ENCODE results near the gene BEAN1. TPM values are rescaled to one million over a fixed set of nuclear protein-coding genes. Genes with fewer than 3 reads are reported as not detected.

BEAN1 gene
- total and polyA plus RNA-seq, 12 donors, result 0.26 to 9.6 (median 2.0) TPM

- WGBS, 2 donors, result 85 to 88% methylated on average over 17 of the region's 17 CpGs
- Histone ChIP-seq H3K4me3 (no peak overlapping the region), H3K27ac (peak overlapping the region in 6 of 10 donors; percentile 41 to 100 (median 98)), H3K9me3 (no peaks in the 10 kb centered on the region), H3K36me3 (peaks cover 0 to 44% (median 4%) of the 10 kb centered on the region in 9 donors), H3K4me1 (peaks cover 15 to 99% (median 74%) of the 10 kb centered on the region in 9 donors), H3K27me3 (no peaks in the 10 kb centered on the region)
- TF ChIP-seq, protein P1, sequence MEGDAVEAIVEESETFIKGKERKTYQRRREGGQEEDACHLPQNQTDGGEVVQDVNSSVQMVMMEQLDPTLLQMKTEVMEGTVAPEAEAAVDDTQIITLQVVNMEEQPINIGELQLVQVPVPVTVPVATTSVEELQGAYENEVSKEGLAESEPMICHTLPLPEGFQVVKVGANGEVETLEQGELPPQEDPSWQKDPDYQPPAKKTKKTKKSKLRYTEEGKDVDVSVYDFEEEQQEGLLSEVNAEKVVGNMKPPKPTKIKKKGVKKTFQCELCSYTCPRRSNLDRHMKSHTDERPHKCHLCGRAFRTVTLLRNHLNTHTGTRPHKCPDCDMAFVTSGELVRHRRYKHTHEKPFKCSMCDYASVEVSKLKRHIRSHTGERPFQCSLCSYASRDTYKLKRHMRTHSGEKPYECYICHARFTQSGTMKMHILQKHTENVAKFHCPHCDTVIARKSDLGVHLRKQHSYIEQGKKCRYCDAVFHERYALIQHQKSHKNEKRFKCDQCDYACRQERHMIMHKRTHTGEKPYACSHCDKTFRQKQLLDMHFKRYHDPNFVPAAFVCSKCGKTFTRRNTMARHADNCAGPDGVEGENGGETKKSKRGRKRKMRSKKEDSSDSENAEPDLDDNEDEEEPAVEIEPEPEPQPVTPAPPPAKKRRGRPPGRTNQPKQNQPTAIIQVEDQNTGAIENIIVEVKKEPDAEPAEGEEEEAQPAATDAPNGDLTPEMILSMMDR (IDR thresholded peaks at IDR 0.05), result no peak
- intact Hi-C loops (cut with DNase I), result loop anchor here in 1 of 10 donors (2.0 kb wide), 1 partner anchor 23 kb away; no protein-coding TSS in a partner anchor
- DNase-seq, result no peak
- ATAC-seq, result peak in 1 of 8 donors; percentile 6
Measured at GRCh38 chr16:66521951-66522771, 95.1 kb downstream of the BEAN1 start.

DNA sequence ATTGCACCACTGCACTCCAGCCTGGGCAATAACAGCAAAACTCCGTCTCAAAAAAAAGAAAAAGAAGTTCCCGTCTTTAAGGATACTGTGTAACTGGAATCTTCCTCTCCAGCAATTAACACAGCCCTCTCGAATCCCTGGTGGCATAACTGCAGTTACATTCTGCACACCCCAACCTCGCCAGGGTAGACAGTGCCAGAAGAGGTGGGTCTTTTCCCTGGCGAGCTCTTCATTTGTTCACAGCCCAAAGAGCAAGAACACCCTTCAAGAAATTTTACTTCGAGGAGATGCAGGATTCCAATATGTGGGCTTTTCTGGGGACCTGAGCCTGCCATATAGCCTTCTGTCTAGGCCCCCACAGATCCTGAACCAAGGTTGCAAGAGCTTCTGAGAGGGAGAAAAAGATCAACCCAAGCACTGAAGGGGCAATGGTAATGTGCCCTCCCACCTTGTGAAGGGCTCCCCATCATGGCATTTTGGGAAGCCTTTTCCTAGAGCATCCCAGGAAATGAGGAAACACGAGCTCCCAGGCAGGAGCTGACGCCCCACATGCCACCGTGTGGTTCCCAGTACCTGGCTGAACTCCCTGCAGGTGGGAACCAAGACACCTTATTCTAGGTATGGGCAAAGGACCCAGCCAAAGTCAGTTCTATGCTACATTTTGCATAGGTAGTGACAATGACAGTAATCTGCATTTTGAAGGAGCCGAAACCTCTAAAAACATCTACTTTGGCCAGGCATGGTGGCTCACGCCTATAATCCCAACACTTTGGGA is 95.9 kb downstream of the BEAN1 start:
- intact Hi-C loops (cut with DNase I), result no loop called here
- H3K4me1 ChIP-seq, result peaks cover 12 to 93% (median 65%) of the 10 kb centered on the region in 9 donors
- TF ChIP-seq, protein P1 (IDR thresholded peaks at IDR 0.05), result no peak
- H3K27me3 ChIP-seq, result no peaks in the 10 kb centered on the region
- no peak overlapping the region for H3K4me3 ChIP-seq
- H3K36me3 ChIP-seq, result peaks cover 0 to 52% (median 6%) of the 10 kb centered on the region in 9 donors
- no peak for ATAC-seq
- DNase-seq, result no peak
- H3K27ac ChIP-seq, result peak overlapping the region in 9 of 10 donors; percentile 25 to 100 (median 96)
- H3K9me3 ChIP-seq, result no peaks in the 10 kb centered on the region
- WGBS, 2 donors, result 78 to 83% methylated on average over 11 of the region's 11 CpGs

DNA sequence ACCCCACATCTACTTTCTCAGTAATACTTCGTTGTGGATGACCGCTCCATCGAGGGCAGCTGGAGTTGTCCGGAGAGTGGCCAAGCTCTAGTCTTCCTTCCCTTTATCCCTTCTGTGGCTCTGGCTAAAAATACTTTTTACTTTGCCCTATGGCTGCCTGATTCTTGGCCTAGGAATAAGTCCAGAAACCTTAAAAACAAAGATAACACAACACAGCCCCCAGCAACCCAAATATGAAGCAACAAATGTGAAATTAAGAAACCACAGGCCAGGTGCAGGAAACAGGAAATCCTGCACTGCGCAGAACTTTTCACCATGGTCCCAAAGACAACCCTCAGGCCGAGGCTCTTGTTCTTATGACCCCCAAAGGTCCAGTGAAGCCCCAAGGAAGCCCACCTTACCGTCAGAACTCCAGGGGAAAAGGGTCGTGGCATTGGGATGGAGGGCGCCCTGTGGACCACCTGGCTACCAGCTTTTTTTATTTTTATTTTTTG is 96.8 kb downstream of the BEAN1 start:
- TF ChIP-seq, protein P1 (IDR thresholded peaks at IDR 0.05), result no peak
- Histone ChIP-seq H3K9me3 (no peaks in the 10 kb centered on the region), H3K36me3 (peaks cover 0 to 61% (median 13%) of the 10 kb centered on the region in 9 donors), H3K27ac (peak overlapping the region in 8 of 10 donors; percentile 25 to 100 (median 80)), H3K4me3 (no peak overlapping the region), H3K4me1 (peaks cover 7 to 84% (median 58%) of the 10 kb centered on the region in 9 donors), H3K27me3 (no peaks in the 10 kb centered on the region)
- DNase-seq (no peak), ATAC-seq (peak in 4 of 8 donors; percentile 10 to 38 (median 14))
- WGBS, 2 donors, result 64% methylated on average over 9 of the region's 9 CpGs
- intact Hi-C loops (cut with DNase I), result no loop called here

- Histone ChIP-seq H3K27me3 (no peaks in the 10 kb centered on the region), H3K9me3 (no peaks in the 10 kb centered on the region), H3K4me3 (no peak overlapping the region), H3K4me1 (peaks cover 3 to 77% (median 50%) of the 10 kb centered on the region in 9 donors), H3K27ac (peak overlapping the region in 7 of 10 donors; percentile 25 to 100 (median 96)), H3K36me3 (peaks cover 0 to 69% (median 17%) of the 10 kb centered on the region in 9 donors)
- ATAC-seq (peak in 7 of 8 donors; percentile 33 to 54 (median 40)), DNase-seq (no peak)
- TF ChIP-seq, protein P1 (IDR thresholded peaks at IDR 0.05), result no peak
- 67 to 71% methylated on average over 6 of the region's 6 CpGs for WGBS, 2 donors
- intact Hi-C loops (cut with DNase I), result no loop called here
Measured at GRCh38 chr16:66524601-66525164, 97.6 kb downstream of the BEAN1 start.

Measured in heart right ventricle (tissue), 16 donors.